Keratinocyte (primary cell): ENCODE measurements around the gene LYRM7. TPM values are rescaled to one million over a fixed set of nuclear protein-coding genes. Genes with fewer than 3 reads are reported as not detected.

Source experiments
- DNase-seq: peaks from one replicate; pipeline ENCODE4 v3.0.0-alpha.2; 2011; ENCODE audit warnings: low read depth, missing footprints, low spot score
- FAIRE-seq: peaks from 2 replicates; lab custom pipeline; 2011; peaks lifted over from hg19 to GRCh38; lab: Jason Lieb, UNC
- H2AFZ ChIP-seq: 2 replicates; pipeline ENCODE4 v1.6.0; 2012; ENCODE audit warnings: low read length, control low read depth, inconsistent platforms; ENCODE audit not compliant: control insufficient read depth
- H3K27ac ChIP-seq: 2 replicates; pipeline ENCODE4 v1.5.1; 2011; ENCODE audit warnings: low read length; ENCODE audit not compliant: control insufficient read depth, insufficient read depth
- H3K27me3 ChIP-seq: 3 replicates; pipeline ENCODE4 v1.6.0; 2011; ENCODE audit warnings: low read length; ENCODE audit not compliant: control insufficient read depth, insufficient read depth; ENCODE audit errors: extremely low read depth
- H3K36me3 ChIP-seq, 2 experiments: 2 replicates in 1 of 2; 3 replicates in 1 of 2; pipeline ENCODE4 v1.5.1; 2011; ENCODE audit warnings: low read length in 2 of 2, mild to moderate bottlenecking in 1 of 2; ENCODE audit not compliant: control insufficient read depth in 2 of 2, insufficient read depth in 2 of 2; ENCODE audit errors: extremely low read depth in 1 of 2
- H3K4me1 ChIP-seq: 3 replicates; pipeline ENCODE4 v1.5.1; 2011; ENCODE audit warnings: low read length; ENCODE audit not compliant: control insufficient read depth, insufficient read depth; ENCODE audit errors: extremely low read depth
- H3K4me2 ChIP-seq: 3 replicates; pipeline ENCODE4 v1.6.0; 2011; ENCODE audit warnings: low read depth, low read length; ENCODE audit not compliant: control insufficient read depth, insufficient read depth; ENCODE audit errors: extremely low read depth
- H3K4me3 ChIP-seq, 3 experiments: fragments of 200-600 bp in 1 of 3; sonication (generic) in 1 of 3; 2 replicates in 2 of 3; 3 replicates in 1 of 3; pipeline ENCODE4 v1.5.1; 2011 to 2016; ENCODE audit warnings: low read length in 3 of 3, mild to moderate bottlenecking in 3 of 3, control low read depth in 2 of 3, inconsistent platforms in 1 of 3, low read depth in 1 of 3, mixed read lengths in 1 of 3, mixed run types in 1 of 3, moderate library complexity in 1 of 3; ENCODE audit not compliant: control insufficient read depth in 2 of 3, insufficient read depth in 2 of 3; ENCODE audit errors: extremely low read depth in 1 of 3
- H3K79me2 ChIP-seq: 2 replicates; pipeline ENCODE4 v1.6.0; 2012; ENCODE audit warnings: low read length; ENCODE audit not compliant: control insufficient read depth, insufficient read depth
- H3K9ac ChIP-seq: 3 replicates; pipeline ENCODE4 v1.6.0; 2011; ENCODE audit warnings: low read length; ENCODE audit not compliant: control insufficient read depth, insufficient read depth; ENCODE audit errors: extremely low read depth
- H3K9me1 ChIP-seq: 3 replicates; pipeline ENCODE4 v1.6.0; 2011; ENCODE audit warnings: low read length; ENCODE audit not compliant: control insufficient read depth, insufficient read depth; ENCODE audit errors: extremely low read depth
- H3K9me3 ChIP-seq: 2 replicates; pipeline ENCODE4 v1.5.1; 2012; ENCODE audit warnings: low read depth, low read length; ENCODE audit not compliant: control insufficient read depth
- H4K20me1 ChIP-seq: 3 replicates; pipeline ENCODE4 v1.6.0; 2011; ENCODE audit warnings: low read length; ENCODE audit not compliant: control insufficient read depth, insufficient read depth; ENCODE audit errors: extremely low read depth
- EZH2 ChIP-seq: IDR thresholded peaks from one replicate; pipeline ENCODE4 v1.6.1; 2012; ENCODE audit warnings: inconsistent platforms, mild to moderate bottlenecking, low read length, moderate library complexity
- dilution Hi-C: fragments of 300-500 bp; cut with MboI; formaldehyde crosslinking; loops from one replicate; pipeline ENCODE4 v1.7.0; 2020; ENCODE audit warnings: low sequenced_read_pairs; ENCODE audit not compliant: extremely low pct_ligation_motif_present
- polyA plus RNA-seq, 5 experiments: library from polyadenylated mRNA; depleted of rRNA in 3 of 5; stranded (reverse) in 3 of 5; stranded (forward) in 1 of 5; unstranded in 1 of 5; fragments of >200 nt; gene quantifications; 1 replicate in 1 of 5; 2 replicates in 3 of 5; 3 replicates in 1 of 5; pipeline versions ENCODE4 v1.2.1 to v1.2.3, GENCODE V29; 2011 to 2012; ENCODE audit warnings: missing spikeins in 2 of 5, low read depth in 1 of 5, low replicate concordance in 1 of 5
- TF ChIP-seq, protein P1 (sequence below), 3 experiments: IDR thresholded peaks in 1 of 3; conservative IDR thresholded peaks in 1 of 3; optimal IDR thresholded peaks in 1 of 3; 2 replicates in 2 of 3; 3 replicates in 1 of 3; pipeline versions ENCODE3 to v1.5.1; 2011; ENCODE audit warnings: low read length in 3 of 3, mild to moderate bottlenecking in 3 of 3, moderate library complexity in 2 of 3, control low read depth in 1 of 3, inconsistent platforms in 1 of 3; ENCODE audit not compliant: insufficient read depth in 2 of 3; ENCODE audit errors: extremely low read depth in 1 of 3

LYRM7 gene
- polyA plus RNA-seq, 1 donor (not counting 4 experiments of a cell fraction or from before 2014, with no cell fraction given): 5.5 TPM

DNA sequence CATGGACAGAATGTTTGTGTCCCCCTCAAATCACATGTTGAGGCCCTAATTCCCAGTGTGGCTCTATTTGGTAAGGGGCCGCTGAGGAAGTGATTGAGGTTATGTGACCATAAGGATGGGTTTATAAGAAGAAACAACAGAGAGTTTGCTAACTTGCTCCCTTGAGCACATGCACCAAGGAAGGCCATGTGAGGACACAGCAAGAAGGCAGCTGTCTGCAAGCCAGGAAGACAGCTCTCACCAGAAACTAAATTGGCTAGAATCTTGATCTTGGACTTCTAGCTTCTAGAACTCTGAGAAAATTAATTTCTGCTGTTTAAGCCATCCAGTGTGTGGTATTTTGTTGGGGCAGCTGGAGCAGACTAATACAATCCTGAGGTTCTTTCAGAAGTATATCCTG lies 57.9 kb downstream of the LYRM7 start:
- H3K27me3 ChIP-seq: no peaks in the 10 kb centered on the region
- no peak overlapping the region for H3K9ac ChIP-seq
- no peaks in the 10 kb centered on the region for H3K9me1 ChIP-seq
- no peaks in the 10 kb centered on the region for H3K9me3 ChIP-seq
- H4K20me1 ChIP-seq: no peaks in the 10 kb centered on the region
- H3K36me3 ChIP-seq: no peaks in the 10 kb centered on the region
- no peak for DNase-seq
- FAIRE-seq: no peak
- no peak overlapping the region for H3K4me2 ChIP-seq
- no peak overlapping the region for H3K4me3 ChIP-seq
- H3K79me2 ChIP-seq: no peaks in the 10 kb centered on the region
- no peaks in the 10 kb centered on the region for H3K4me1 ChIP-seq
- no peak overlapping the region for H2AFZ ChIP-seq
- TF ChIP-seq EZH2: no peak
- TF ChIP-seq, protein P1, sequence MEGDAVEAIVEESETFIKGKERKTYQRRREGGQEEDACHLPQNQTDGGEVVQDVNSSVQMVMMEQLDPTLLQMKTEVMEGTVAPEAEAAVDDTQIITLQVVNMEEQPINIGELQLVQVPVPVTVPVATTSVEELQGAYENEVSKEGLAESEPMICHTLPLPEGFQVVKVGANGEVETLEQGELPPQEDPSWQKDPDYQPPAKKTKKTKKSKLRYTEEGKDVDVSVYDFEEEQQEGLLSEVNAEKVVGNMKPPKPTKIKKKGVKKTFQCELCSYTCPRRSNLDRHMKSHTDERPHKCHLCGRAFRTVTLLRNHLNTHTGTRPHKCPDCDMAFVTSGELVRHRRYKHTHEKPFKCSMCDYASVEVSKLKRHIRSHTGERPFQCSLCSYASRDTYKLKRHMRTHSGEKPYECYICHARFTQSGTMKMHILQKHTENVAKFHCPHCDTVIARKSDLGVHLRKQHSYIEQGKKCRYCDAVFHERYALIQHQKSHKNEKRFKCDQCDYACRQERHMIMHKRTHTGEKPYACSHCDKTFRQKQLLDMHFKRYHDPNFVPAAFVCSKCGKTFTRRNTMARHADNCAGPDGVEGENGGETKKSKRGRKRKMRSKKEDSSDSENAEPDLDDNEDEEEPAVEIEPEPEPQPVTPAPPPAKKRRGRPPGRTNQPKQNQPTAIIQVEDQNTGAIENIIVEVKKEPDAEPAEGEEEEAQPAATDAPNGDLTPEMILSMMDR (optimal IDR thresholded peaks at IDR 0.05 in 1 of 3, IDR thresholded peaks at IDR 0.05 in 1 of 3, conservative IDR thresholded peaks at IDR 0.05 in 1 of 3; ENCODE audit: extremely low read depth in 1 of 3, insufficient read depth in 2 of 3, low read length in 3 of 3): no peak
- no peak overlapping the region for H3K27ac ChIP-seq
- dilution Hi-C loops: no loop called here

- no peaks in the 10 kb centered on the region for H3K9me1 ChIP-seq
- H3K9ac ChIP-seq: no peak overlapping the region
- dilution Hi-C loops: no loop called here
- no peak overlapping the region for H3K4me2 ChIP-seq
- no peaks in the 10 kb centered on the region for H3K36me3 ChIP-seq
- H2AFZ ChIP-seq: no peak overlapping the region
- H3K27me3 ChIP-seq: no peaks in the 10 kb centered on the region
- TF ChIP-seq, protein P1 (optimal IDR thresholded peaks at IDR 0.05 in 1 of 3, IDR thresholded peaks at IDR 0.05 in 1 of 3, conservative IDR thresholded peaks at IDR 0.05 in 1 of 3; ENCODE audit: extremely low read depth in 1 of 3, insufficient read depth in 2 of 3, low read length in 3 of 3): no peak
- no peak for TF ChIP-seq EZH2
- no peak overlapping the region for H3K4me3 ChIP-seq
- H3K9me3 ChIP-seq: no peaks in the 10 kb centered on the region
- H4K20me1 ChIP-seq: no peaks in the 10 kb centered on the region
- no peaks in the 10 kb centered on the region for H3K4me1 ChIP-seq
- DNase-seq (no peak), FAIRE-seq (no peak)
- H3K27ac ChIP-seq: no peak overlapping the region
- no peaks in the 10 kb centered on the region for H3K79me2 ChIP-seq
Measured at GRCh38 chr5:131229623-131230022, 58.9 kb downstream of the LYRM7 start.
